ENCODE measurements around the gene CD99. TPM values are rescaled to one million over a fixed set of nuclear protein-coding genes. Genes with fewer than 3 reads are reported as not detected.
"Not testable (repeated sequence)": the region's sequence is repeated elsewhere in the genome, so short reads cannot be mapped to it uniquely, and the experiment has no call there.

The CD99 gene
- total RNA-seq, 1 donor from 2014 or later, result 226 TPM

DNA sequence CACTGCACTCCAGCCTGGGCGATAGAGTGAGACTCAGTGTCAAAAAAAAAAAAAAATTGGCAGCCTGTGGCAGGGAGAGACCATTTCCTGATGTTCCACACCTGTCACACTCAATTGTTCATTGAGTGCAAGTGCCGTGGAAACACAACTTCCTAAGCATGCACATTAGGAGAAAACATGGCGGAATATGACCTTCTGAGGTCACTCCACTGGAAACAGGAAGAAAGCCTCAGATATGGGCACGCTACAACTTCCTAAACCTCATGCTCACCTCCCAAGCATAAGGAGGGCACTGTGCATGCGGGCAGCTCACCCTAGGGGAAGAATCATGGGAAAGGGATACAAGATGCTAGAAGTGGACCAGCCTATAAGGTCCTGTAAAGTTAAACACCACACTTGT is 28.5 kb upstream of the CD99 start:
- TF ChIP-seq, protein P1, sequence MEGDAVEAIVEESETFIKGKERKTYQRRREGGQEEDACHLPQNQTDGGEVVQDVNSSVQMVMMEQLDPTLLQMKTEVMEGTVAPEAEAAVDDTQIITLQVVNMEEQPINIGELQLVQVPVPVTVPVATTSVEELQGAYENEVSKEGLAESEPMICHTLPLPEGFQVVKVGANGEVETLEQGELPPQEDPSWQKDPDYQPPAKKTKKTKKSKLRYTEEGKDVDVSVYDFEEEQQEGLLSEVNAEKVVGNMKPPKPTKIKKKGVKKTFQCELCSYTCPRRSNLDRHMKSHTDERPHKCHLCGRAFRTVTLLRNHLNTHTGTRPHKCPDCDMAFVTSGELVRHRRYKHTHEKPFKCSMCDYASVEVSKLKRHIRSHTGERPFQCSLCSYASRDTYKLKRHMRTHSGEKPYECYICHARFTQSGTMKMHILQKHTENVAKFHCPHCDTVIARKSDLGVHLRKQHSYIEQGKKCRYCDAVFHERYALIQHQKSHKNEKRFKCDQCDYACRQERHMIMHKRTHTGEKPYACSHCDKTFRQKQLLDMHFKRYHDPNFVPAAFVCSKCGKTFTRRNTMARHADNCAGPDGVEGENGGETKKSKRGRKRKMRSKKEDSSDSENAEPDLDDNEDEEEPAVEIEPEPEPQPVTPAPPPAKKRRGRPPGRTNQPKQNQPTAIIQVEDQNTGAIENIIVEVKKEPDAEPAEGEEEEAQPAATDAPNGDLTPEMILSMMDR (conservative IDR thresholded peaks at IDR 0.05; ENCODE audit: low read depth, low read length), result no peak
- no peak for DNase-seq (ENCODE audit: low read depth)
- no peak overlapping the region for H3K4me3 ChIP-seq (ENCODE audit: low read depth, low read length)

DNA sequence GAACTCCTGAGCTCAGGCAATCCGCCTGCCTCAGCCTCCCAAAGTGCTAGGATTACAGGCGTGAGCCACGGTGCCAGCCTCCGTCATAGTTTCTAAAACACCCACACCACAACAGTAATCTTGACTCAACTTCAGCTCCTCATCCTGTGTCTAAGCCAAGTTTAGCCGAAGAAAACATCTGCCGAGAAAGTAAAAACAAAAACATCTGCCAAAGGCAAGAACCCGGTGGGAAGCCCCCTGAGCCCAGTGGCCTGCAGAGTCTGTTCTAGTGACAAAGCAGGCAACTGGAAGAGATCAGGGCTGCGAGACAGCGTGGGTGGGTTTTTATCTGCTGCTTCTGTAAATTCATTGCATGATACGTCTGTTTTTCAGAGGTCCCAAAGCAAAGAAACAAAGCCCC is 26.6 kb upstream of the CD99 start:
- TF ChIP-seq, protein P1 (conservative IDR thresholded peaks at IDR 0.05; ENCODE audit: low read depth, low read length), result no peak
- no peak overlapping the region for H3K4me3 ChIP-seq (ENCODE audit: low read depth, low read length)
- DNase-seq (ENCODE audit: low read depth), result no peak

DNA sequence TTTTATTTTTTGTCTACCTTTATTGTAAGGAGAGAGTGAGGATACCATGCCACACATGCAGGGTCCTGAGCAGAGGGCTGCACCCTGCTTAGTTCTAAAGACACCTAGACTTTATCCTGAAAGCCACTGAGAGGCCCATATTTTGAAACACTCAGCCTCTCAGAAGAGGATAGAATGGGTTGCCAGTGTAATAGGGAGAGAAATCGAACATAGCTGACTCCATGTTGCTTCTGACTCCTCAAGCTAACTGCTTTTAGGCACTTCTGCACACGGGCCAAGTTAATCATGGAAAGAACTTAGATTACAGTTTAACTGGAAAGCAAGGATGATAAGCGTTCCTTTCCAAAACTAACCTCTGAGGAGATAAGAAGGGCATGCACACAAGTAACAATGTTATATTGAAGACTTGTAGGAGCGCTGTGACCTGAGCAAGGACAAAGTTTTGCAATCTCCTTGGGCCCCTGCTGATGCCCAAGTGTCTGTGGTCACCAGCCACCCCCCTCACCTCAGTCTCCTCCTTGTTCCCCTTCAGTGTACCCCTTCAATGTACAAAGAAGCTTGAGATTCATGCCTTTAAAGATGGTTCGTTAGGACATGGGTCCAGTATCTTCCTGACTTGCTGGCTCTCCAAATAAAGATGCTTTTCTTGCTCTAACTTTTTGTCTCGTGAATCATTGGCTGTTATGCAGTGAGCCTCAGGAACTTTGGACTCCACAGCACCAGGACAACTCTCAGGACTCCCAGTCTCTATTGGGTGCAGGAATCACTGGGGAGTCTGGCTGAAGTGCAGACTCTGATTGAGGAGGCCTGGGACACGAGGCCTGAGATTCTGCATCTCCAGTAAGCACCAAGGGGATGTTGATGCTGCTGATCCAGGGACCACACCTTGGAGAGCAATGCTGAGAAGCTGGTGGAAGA is 25.4 kb upstream of the CD99 start:
- TF ChIP-seq, protein P1 (conservative IDR thresholded peaks at IDR 0.05; ENCODE audit: low read depth, low read length), result no peak
- DNase-seq (ENCODE audit: low read depth), result no peak
- no peak overlapping the region for H3K4me3 ChIP-seq (ENCODE audit: low read depth, low read length)

DNA sequence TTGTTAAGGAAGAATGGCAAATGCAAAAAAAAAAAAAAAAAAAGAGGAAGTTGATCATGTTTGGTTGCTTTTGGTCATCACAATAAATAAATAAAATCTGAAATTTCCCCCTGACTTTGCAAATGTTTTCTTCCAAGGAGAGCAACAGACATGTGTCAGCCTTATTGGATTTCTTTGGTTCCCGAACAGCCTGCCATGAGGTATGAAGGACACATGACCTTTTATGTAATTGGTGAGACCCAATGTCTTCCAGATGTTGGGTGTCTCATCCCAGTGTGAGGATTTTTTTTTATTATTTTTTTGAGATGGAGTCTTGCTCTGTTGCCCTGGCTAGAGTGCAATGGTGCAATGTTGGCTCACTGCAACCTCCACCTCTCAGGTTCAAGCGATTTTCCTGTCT is 24.6 kb upstream of the CD99 start:
- no peak overlapping the region for H3K4me3 ChIP-seq (ENCODE audit: low read depth, low read length)
- TF ChIP-seq, protein P1 (conservative IDR thresholded peaks at IDR 0.05; ENCODE audit: low read depth, low read length), result no peak
- DNase-seq (ENCODE audit: low read depth), result no peak

DNA sequence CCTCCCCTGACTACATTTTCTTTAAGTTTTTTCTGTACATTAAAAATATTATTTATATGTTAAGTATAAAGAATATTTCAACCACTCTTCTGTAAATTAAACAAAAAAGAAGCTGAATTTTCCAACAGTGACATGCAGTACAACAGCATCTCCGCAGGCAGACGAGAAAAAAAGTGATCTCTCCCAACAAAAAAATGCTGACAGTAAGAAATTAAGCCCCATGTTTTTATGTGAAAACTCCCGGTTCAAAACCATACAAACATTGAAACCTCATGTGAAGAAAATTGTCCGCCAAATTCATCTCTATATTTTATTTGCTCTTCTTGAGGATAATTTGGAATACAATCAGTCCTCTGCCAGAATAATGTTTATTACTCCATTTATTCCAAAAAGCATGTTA is 20.1 kb upstream of the CD99 start:
- no peak overlapping the region for H3K4me3 ChIP-seq (ENCODE audit: low read depth, low read length)
- TF ChIP-seq, protein P1 (conservative IDR thresholded peaks at IDR 0.05; ENCODE audit: low read depth, low read length), result no peak

DNA sequence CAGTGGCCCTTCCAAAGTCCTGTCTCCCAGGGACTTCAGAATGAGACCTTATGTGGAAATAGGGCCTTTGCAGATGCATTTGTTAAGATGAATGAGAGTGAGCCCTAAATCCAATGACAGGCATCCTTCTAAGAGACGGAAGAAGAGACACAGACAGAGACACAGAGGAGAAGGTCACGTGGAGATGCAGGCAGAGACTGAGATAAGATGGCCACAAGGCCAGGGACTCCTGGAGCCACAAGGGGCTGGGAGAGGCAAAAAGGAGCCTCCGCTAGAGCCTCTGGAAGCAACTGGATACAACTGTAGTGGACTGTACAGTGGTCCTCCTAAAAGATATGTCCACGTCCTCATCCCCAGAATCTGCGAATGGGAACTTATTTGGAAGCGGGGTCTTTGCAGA is 19.0 kb upstream of the CD99 start:
- DNase-seq (ENCODE audit: low read depth), result no peak
- no peak overlapping the region for H3K4me3 ChIP-seq (ENCODE audit: low read depth, low read length)
- TF ChIP-seq, protein P1 (conservative IDR thresholded peaks at IDR 0.05; ENCODE audit: low read depth, low read length), result no peak

More for the DNA sequence above, 20.1 kb upstream of the CD99 start:
- DNase-seq (ENCODE audit: low read depth), result no peak

DNA sequence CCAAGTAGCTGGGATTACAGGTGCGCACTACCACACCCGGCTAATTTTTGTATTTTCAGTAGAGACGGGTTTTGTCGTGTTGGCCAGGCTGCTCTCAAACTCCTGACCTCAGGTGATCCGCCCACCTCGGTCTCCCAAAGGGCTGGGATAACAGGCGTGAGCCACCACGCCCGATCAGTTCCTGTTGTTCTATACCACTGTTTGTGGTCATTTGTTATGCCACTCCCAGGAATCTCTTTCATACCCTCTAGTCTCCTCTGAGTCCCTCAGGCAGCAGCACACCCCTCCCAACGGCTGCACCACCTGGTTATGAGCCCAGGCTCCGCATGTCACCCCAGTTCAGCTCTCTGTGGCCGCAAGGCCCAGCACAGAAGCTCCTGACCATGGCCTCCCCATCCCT is 17.5 kb upstream of the CD99 start:
- DNase-seq (ENCODE audit: low read depth), result no peak
- H3K4me3 ChIP-seq (ENCODE audit: low read depth, low read length), result no peak overlapping the region
- TF ChIP-seq, protein P1 (conservative IDR thresholded peaks at IDR 0.05; ENCODE audit: low read depth, low read length), result no peak

DNA sequence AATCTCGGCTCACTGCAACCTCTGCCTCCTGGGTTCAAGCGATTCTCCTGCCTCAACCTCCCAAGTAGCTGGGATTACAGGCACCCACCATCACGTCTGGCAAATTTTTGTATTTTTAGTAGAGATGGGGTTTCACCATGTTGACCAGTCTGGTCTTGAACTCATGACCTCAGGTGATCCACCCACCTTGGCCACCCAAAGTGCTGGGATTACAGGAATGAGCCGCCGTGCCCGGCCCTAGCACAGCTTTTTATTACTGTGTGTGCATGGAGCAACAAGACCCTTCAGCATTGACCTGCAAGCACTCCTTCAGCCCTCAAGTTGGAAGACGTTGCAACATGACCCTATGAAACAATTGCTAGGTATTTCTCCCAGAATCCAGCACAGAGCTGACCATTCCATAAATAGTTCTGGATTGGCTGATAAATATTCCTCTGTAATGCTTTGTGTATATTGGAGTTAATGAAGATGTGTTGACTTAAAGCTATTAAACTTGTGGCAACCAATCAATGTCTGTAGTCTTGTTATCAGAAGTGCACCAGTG is 15.4 kb upstream of the CD99 start:
- H3K4me3 ChIP-seq (ENCODE audit: low read depth, low read length); DNase-seq (ENCODE audit: low read depth): not testable (repeated sequence)

All from epithelial cell of proximal tubule (primary cell).